ENCODE data around the gene MRPL50.

Gene MRPL50

GRCh38 chr9:101427957-101428655, 29.7 kb upstream of the MRPL50 start:
- Histone ChIP-seq H3K27me3 (ENCODE audit: insufficient read depth, low read length) (no peaks in the 10 kb centered on the region), H3K4ac (ENCODE audit: low read depth, low read length) (no peak overlapping the region), H3K79me1 (ENCODE audit: low read length) (no peaks in the 10 kb centered on the region), H3K79me2 (ENCODE audit: control insufficient read depth, insufficient read depth, low read length, poor library complexity) (no peaks in the 10 kb centered on the region), H3K4me3 (ENCODE audit: low read depth, low read length) (no peak overlapping the region), H3K9me3 (ENCODE audit: insufficient read depth, low read depth, low read length) (peaks cover 2% of the 10 kb centered on the region), H2BK5ac (ENCODE audit: low read depth, low read length, poor library complexity) (no peak overlapping the region), H2BK12ac (ENCODE audit: low read length) (no peak overlapping the region), H3K4me1 (ENCODE audit: control insufficient read depth in 1 of 2, insufficient read depth in 2 of 2, low read length in 2 of 2) (no peaks in the 10 kb centered on the region), H3K14ac (ENCODE audit: low read length) (no peak overlapping the region), H3K4me2 (ENCODE audit: low read length) (no peak overlapping the region), H2AFZ (ENCODE audit: insufficient read depth, low read length, poor library complexity) (no peak overlapping the region), H4K12ac (ENCODE audit: low read depth, low read length) (no peak overlapping the region), H3K36me3 (ENCODE audit: control insufficient read depth in 1 of 2, insufficient read depth in 2 of 2, low read length in 2 of 2) (no peaks in the 10 kb centered on the region), H4K91ac (ENCODE audit: low read depth, low read length) (no peak overlapping the region), H2AK5ac (ENCODE audit: low read length) (no peak overlapping the region), H3K9ac (ENCODE audit: low read length) (no peak overlapping the region), H2BK120ac (ENCODE audit: insufficient read depth, low read length, poor library complexity) (no peak overlapping the region), H3K23ac (ENCODE audit: low read length) (no peak overlapping the region), H3K27ac (ENCODE audit: low read depth, low read length) (no peak overlapping the region), H3K18ac (ENCODE audit: low read length) (no peak overlapping the region), H4K8ac (ENCODE audit: low read depth, low read length) (no peak overlapping the region)
- WGBS (ENCODE audit: extremely low coverage, insufficient coverage, insufficient read length) = no CpG with 5 or more reads among the region's 3 CpGs
- no peak for DNase-seq

GRCh38 chr9:101427358-101427757, 28.9 kb upstream of the MRPL50 start:
- Histone ChIP-seq H3K4me3 (ENCODE audit: low read depth, low read length) (no peak overlapping the region), H3K27ac (ENCODE audit: low read depth, low read length) (no peak overlapping the region), H3K79me2 (ENCODE audit: control insufficient read depth, insufficient read depth, low read length, poor library complexity) (no peaks in the 10 kb centered on the region), H3K18ac (ENCODE audit: low read length) (no peak overlapping the region), H4K12ac (ENCODE audit: low read depth, low read length) (no peak overlapping the region), H3K36me3 (ENCODE audit: control insufficient read depth in 1 of 2, insufficient read depth in 2 of 2, low read length in 2 of 2) (no peaks in the 10 kb centered on the region), H3K27me3 (ENCODE audit: insufficient read depth, low read length) (no peaks in the 10 kb centered on the region), H2AK5ac (ENCODE audit: low read length) (no peak overlapping the region), H2BK5ac (ENCODE audit: low read depth, low read length, poor library complexity) (no peak overlapping the region), H3K23ac (ENCODE audit: low read length) (no peak overlapping the region), H2BK120ac (ENCODE audit: insufficient read depth, low read length, poor library complexity) (no peak overlapping the region), H3K9me3 (ENCODE audit: insufficient read depth, low read depth, low read length) (peaks cover 2% of the 10 kb centered on the region), H3K79me1 (ENCODE audit: low read length) (no peaks in the 10 kb centered on the region), H3K4ac (ENCODE audit: low read depth, low read length) (no peak overlapping the region), H3K14ac (ENCODE audit: low read length) (no peak overlapping the region), H4K91ac (ENCODE audit: low read depth, low read length) (no peak overlapping the region), H3K4me1 (ENCODE audit: control insufficient read depth in 1 of 2, insufficient read depth in 2 of 2, low read length in 2 of 2) (no peaks in the 10 kb centered on the region), H2BK12ac (ENCODE audit: low read length) (no peak overlapping the region), H4K8ac (ENCODE audit: low read depth, low read length) (no peak overlapping the region), H3K4me2 (ENCODE audit: low read length) (no peak overlapping the region), H2AFZ (ENCODE audit: insufficient read depth, low read length, poor library complexity) (no peak overlapping the region), H3K9ac (ENCODE audit: low read length) (no peak overlapping the region)
- no peak for DNase-seq
- no CpG with 5 or more reads among the region's 8 CpGs for WGBS (ENCODE audit: extremely low coverage, insufficient coverage, insufficient read length)

GRCh38 chr9:101421653-101422065, 23.2 kb upstream of the MRPL50 start:
- Histone ChIP-seq H4K8ac (ENCODE audit: low read depth, low read length) (no peak overlapping the region), H4K12ac (ENCODE audit: low read depth, low read length) (no peak overlapping the region), H2BK120ac (ENCODE audit: insufficient read depth, low read length, poor library complexity) (no peak overlapping the region), H3K36me3 (ENCODE audit: control insufficient read depth in 1 of 2, insufficient read depth in 2 of 2, low read length in 2 of 2) (no peaks in the 10 kb centered on the region), H3K79me1 (ENCODE audit: low read length) (no peaks in the 10 kb centered on the region), H3K23ac (ENCODE audit: low read length) (no peak overlapping the region), H3K27me3 (ENCODE audit: insufficient read depth, low read length) (no peaks in the 10 kb centered on the region), H3K27ac (ENCODE audit: low read depth, low read length) (no peak overlapping the region), H3K9me3 (ENCODE audit: insufficient read depth, low read depth, low read length) (no peaks in the 10 kb centered on the region), H3K4me3 (ENCODE audit: low read depth, low read length) (no peak overlapping the region), H2BK12ac (ENCODE audit: low read length) (no peak overlapping the region), H3K9ac (ENCODE audit: low read length) (no peak overlapping the region), H3K4me2 (ENCODE audit: low read length) (no peak overlapping the region), H4K91ac (ENCODE audit: low read depth, low read length) (no peak overlapping the region), H3K4ac (ENCODE audit: low read depth, low read length) (no peak overlapping the region), H2AK5ac (ENCODE audit: low read length) (no peak overlapping the region), H3K14ac (ENCODE audit: low read length) (no peak overlapping the region), H3K18ac (ENCODE audit: low read length) (no peak overlapping the region), H3K79me2 (ENCODE audit: control insufficient read depth, insufficient read depth, low read length, poor library complexity) (no peaks in the 10 kb centered on the region), H3K4me1 (ENCODE audit: control insufficient read depth in 1 of 2, insufficient read depth in 2 of 2, low read length in 2 of 2) (no peaks in the 10 kb centered on the region), H2BK5ac (ENCODE audit: low read depth, low read length, poor library complexity) (no peak overlapping the region), H2AFZ (ENCODE audit: insufficient read depth, low read length, poor library complexity) (no peak overlapping the region)
- no CpG with 5 or more reads among the region's 5 CpGs for WGBS (ENCODE audit: extremely low coverage, insufficient coverage, insufficient read length)
- no peak for DNase-seq

- Histone ChIP-seq H4K12ac (ENCODE audit: low read depth, low read length) (no peak overlapping the region), H3K18ac (ENCODE audit: low read length) (no peak overlapping the region), H4K91ac (ENCODE audit: low read depth, low read length) (no peak overlapping the region), H3K36me3 (ENCODE audit: control insufficient read depth in 1 of 2, insufficient read depth in 2 of 2, low read length in 2 of 2) (no peaks in the 10 kb centered on the region), H3K4ac (ENCODE audit: low read depth, low read length) (no peak overlapping the region), H3K23ac (ENCODE audit: low read length) (no peak overlapping the region), H3K4me3 (ENCODE audit: low read depth, low read length) (no peak overlapping the region), H3K79me2 (ENCODE audit: control insufficient read depth, insufficient read depth, low read length, poor library complexity) (no peaks in the 10 kb centered on the region), H3K27ac (ENCODE audit: low read depth, low read length) (no peak overlapping the region), H2BK5ac (ENCODE audit: low read depth, low read length, poor library complexity) (no peak overlapping the region), H3K9me3 (ENCODE audit: insufficient read depth, low read depth, low read length) (no peaks in the 10 kb centered on the region), H2BK120ac (ENCODE audit: insufficient read depth, low read length, poor library complexity) (no peak overlapping the region), H4K8ac (ENCODE audit: low read depth, low read length) (no peak overlapping the region), H3K4me1 (ENCODE audit: control insufficient read depth in 1 of 2, insufficient read depth in 2 of 2, low read length in 2 of 2) (no peaks in the 10 kb centered on the region), H3K14ac (ENCODE audit: low read length) (no peak overlapping the region), H3K4me2 (ENCODE audit: low read length) (no peak overlapping the region), H2AFZ (ENCODE audit: insufficient read depth, low read length, poor library complexity) (no peak overlapping the region), H3K9ac (ENCODE audit: low read length) (no peak overlapping the region), H3K79me1 (ENCODE audit: low read length) (no peaks in the 10 kb centered on the region), H2AK5ac (ENCODE audit: low read length) (no peak overlapping the region), H3K27me3 (ENCODE audit: insufficient read depth, low read length) (no peaks in the 10 kb centered on the region), H2BK12ac (ENCODE audit: low read length) (no peak overlapping the region)
- WGBS (ENCODE audit: extremely low coverage, insufficient coverage, insufficient read length) = no CpG with 5 or more reads among the region's 2 CpGs
- DNase-seq = no peak
Measured at GRCh38 chr9:101419863-101420262, 21.4 kb upstream of the MRPL50 start.

All from trophoblast cell (in vitro differentiated cells and primary cell).